ENCODE measurements around the gene RTP5.

GRCh38 chr2:241833101-241833663, 36.3 kb upstream of the RTP5 start:
- TF ChIP-seq CTCF (IDR thresholded peaks at IDR 0.05; ENCODE audit: insufficient read depth, low read depth, low read length) (no peak), EZH2 (IDR thresholded peaks at IDR 0.05; ENCODE audit: insufficient read depth, low read length) (no peak)
